GM21528 (cell line): Measurements from ENCODE around the gene EGLN3.
"Not testable (repeated sequence)": the region's sequence is repeated elsewhere in the genome, so short reads cannot be mapped to it uniquely, and the experiment has no call there.

Source experiments
- ATAC-seq: cut with Tn5 transposase; IDR thresholded peaks from one replicate; pipeline ENCODE4 v1.9.1; 2021; ENCODE audit warnings: mild to moderate bottlenecking, moderate library complexity; ENCODE audit not compliant: unreplicated experiment, low FRiP score

Gene EGLN3

DNA sequence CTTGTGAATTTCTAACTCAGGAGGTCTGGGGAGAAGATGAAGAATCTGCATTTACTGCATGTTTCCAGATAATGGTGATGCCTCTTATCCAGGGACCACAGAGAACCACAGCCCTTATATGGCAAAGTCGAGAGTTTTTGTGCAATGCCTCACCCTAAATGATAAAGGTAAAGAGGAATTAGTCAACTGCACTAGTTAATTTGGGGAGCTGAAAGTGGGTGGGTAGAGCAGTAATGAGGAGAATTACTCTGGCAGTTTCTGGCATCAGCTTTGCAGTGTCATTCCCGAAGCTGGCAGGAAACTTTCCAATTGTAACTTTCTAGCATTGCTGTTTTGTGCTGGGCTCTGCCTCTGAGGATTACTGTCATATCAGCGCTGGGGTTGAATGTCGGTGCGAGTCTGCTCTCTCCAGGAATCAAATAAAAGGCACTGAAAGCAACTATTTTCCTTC is 10.3 kb downstream of the EGLN3 start:
- no peak for ATAC-seq

GRCh38 chr14:33938131-33938949 is 12.5 kb downstream of the EGLN3 start:
- ATAC-seq, result no peak

DNA sequence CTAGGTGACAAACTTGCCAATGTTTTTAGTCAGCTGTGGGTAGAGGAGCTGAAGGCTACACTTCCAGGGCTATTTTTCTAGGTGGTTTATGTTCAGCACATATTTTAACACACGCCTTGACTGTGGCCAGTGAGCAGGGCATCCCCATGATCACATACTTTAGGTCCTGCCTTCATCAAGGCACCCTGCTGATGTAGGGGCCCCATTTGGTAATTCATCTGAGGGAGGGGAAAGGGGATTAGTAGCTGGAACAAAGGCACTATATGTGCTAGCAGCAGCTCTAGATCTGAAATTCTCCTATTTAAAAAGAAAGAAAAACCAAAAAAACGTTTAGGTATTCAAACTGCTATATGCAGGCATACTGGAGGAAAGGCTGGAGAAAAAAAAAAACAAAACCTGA is 14.5 kb downstream of the EGLN3 start:
- ATAC-seq, result no peak

DNA sequence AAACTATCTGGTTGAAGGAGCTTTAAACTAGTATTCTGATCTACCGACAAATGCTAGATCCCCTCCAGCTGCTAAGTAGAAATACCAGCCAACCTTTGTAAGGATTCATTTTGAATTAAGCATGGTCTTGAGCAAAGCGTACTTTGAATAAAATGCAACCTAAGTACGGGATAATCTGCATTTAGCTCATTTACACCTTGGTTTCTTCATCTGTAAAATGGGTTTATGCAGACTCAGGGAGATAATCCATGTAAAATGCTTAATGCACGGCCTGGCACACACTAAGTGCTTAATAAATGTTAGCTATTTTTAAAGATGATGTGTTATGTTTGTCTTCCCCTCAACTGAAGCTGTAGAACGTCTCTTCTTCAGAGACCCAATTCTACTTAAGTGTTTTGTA is 15.9 kb downstream of the EGLN3 start:
- no peak for ATAC-seq

GRCh38 chr14:33934043-33934750 is 16.7 kb downstream of the EGLN3 start:
- ATAC-seq, result no peak

DNA sequence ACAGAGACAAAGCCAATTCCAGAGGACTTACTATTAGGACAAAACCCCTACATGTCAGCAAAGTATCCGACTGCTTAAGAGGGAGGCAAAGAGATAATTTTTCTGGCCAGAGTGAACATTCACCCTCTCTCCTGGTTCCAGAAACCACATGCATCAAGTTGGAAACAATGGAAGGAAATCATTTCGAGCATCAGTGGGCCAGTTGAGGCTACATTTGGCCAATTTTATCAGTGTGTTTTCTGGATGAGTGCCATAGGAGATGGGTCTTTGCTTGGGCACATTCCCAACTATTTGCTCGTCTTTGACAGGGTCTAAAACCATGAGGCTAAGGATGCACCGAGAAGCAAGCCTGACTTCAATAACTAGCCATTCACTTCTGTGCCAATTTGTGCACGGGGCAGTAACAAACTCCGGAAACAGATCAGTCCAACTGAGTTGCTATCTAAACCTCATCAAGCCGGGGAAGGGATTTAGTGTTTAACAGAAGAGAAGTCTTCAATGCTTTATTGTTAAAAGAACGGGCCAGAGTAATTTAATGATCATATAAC is 17.4 kb downstream of the EGLN3 start:
- ATAC-seq, result no peak

DNA sequence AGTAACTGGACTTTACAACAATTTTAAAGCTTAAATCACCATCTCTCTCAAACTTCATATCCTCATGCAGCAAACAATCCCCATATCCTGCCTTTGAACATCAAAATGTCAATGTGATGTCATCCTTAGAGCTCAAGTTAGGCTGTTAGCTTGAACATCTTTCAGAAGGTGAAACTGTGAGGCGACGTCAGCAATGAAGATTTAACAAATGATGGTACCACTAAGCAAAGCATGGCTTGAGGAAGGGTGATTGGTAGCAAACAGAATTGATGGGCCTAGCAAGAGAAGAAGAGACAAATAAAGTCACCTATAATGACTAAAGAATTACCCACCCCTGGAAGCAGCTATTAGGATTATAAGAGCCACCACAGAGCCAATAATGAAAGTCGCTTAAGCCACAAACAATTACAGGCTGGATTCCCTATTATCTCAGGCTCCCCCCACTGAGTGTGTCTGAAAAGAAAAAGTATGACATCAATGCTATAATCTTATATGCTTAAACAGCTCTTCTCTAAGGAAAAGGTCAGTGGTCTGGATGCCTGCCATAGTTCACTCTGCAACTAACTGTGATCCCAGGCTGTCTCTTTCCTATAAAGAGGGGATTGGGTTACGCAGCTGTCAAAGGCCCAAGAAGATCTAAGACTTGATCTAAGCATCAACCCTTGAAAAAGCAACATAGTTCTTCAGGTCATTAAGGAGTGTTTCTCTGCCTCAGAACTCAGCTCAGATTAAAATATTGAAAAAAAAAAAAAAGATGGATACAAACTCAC is 18.1 kb downstream of the EGLN3 start:
- ATAC-seq, result no peak

DNA sequence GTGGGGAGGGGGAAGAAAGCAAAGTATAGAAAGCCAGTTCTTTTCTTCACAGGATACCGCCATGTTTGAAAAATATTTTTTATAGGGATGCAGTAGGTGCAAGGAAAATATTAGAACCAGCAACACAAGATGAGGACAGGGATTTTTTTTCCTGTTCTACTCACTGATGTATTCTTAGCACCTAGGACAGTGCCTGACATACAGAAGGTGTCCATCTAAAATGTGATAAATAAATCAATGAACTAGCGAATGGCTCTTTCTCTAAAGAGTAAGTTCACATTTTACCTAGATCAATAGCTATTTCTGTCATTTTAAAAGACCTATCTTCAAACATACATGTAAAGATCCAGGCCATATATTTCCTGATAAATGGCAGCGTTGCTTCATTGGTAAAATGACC is 18.8 kb downstream of the EGLN3 start:
- ATAC-seq, result no peak

DNA sequence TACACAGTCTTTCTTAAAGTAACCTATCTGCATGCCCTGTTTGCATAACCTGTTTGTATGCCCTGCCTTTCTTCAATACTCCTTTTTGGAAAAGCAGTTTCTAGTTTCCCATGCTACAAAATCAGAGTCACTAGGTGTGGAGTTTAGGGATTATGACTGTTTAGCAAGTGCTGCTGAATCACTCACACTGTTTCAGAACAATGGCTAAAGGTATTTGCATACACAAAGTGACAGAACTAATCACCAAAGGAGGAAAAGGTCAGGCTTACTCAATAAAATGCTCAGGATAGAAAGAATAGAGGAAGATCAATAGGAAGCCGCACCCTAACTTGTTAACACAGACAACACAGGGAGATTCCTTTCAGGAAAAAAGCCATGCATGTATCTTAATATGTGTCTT is 19.4 kb downstream of the EGLN3 start:
- ATAC-seq, result no peak

- no peak for ATAC-seq
These were observed 20.4 kb downstream of the EGLN3 start for GRCh38 chr14:33930439-33930838.

DNA sequence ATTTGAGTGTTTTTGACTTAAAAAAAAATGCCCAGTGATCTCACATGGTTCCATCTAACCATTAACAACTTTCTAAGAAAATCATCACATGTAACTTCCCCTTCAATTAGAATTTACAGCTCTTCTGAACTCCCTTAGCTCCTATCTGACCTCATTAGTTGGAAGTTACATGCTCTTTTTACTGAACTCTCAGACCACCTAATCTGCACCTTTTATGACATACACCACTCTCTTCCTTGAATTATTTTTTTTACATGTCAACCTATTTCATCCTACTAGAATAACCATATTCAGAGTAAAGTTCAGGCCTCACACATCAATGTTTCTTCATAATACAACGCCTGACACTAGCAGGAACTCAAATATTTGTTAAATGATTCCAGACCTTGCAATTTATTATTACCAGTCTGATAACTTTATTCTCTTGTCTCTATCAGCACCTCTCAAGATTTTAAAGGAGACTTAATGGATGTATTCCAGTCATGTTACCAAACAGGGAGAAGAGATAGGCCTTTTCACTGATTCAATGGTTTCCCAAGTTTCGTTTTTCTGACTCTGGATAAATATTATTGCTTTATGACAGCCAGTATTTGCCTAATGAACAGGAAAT is 21.0 kb downstream of the EGLN3 start:
- ATAC-seq, result no peak

- no peak for ATAC-seq
These were observed 22.0 kb downstream of the EGLN3 start for GRCh38 chr14:33928895-33929294.

- no peak for ATAC-seq
These were observed 22.9 kb downstream of the EGLN3 start for GRCh38 chr14:33927944-33928343.

- ATAC-seq, result not testable (repeated sequence)
These were observed 23.9 kb downstream of the EGLN3 start for GRCh38 chr14:33926967-33927366.

- no peak for ATAC-seq
These were observed 24.9 kb downstream of the EGLN3 start for GRCh38 chr14:33925946-33926345.

DNA sequence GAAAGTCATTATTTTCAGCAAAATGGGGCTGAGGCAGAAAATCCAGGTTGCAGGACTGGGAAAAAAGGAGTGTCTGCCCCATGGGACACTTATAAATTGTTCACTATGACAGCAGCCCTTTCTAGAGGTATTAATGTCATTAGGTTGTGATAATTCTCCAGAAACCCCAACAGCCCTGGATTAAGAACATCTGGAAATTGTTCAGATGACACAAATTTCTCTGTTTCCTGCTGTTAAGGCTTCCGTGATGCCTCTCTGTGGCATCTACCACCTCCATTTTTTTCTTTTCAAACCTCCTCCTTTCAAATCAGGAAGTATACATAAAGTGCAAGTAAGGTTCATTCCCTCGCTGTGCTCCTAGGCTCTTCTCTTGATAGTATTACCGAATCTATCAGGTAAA is 25.6 kb downstream of the EGLN3 start:
- ATAC-seq, result no peak

DNA sequence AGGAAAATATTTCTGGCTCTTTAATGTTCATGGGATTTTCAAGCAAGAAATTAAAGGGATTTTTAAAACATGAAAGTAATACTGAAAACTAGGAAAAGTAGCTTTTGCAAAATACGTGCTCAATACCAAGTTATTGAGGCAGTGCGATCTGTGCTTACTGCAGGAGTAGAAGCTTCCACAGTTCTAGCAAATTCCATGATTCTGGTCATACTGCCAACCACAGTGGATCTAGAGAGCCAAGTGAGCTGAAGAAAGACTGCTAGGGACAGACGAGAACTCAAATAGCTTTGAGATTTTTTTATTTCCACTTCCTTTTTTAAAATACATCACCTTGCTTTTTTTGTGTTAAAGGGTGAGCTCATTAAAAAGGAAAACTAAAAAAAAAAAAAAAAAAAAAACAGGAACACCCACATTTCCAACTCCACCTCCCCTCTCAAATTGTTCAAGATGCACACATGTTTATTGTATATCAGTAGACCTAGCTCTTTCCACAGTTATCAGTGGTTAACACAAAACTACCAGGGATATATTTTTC is 26.2 kb downstream of the EGLN3 start:
- no peak for ATAC-seq

DNA sequence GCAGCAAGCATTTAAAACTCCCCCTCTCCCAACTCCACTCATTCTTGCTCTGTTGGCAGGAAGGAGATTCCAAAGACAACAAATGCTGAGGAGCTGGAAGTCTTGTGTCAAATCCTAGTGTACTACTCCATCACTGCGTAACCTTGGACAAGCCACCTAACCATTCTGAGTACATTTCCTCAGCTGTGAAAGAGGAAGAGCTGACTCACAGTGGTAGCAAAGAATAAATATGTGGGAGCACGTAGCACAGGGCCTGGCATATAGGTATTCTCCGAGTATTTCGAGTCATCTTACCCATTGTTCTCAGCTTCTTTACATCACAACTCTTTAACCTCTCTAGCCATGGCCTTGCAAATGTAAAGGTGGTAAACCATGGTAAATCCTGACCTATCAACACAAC is 28.7 kb downstream of the EGLN3 start:
- ATAC-seq, result no peak

DNA sequence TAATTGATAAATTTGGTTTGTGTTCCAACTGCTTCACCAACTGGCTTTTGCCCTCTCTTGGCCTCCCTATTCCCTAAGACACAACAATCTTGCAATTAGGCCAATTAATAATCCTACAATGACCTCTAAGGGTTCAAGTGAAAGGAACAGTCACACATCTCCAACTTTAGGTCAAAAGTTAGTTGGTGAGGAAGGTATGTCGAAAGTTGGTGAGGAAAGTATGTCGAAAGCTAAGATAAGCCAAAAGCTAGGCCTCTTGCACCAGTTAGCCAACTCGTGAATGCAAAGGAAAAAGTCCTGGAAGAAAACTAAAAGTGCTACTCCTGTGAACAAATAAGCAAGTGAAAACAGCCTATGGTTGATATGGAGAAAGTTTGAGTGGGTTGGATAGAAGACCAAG is 32.6 kb downstream of the EGLN3 start:
- ATAC-seq, result no peak

DNA sequence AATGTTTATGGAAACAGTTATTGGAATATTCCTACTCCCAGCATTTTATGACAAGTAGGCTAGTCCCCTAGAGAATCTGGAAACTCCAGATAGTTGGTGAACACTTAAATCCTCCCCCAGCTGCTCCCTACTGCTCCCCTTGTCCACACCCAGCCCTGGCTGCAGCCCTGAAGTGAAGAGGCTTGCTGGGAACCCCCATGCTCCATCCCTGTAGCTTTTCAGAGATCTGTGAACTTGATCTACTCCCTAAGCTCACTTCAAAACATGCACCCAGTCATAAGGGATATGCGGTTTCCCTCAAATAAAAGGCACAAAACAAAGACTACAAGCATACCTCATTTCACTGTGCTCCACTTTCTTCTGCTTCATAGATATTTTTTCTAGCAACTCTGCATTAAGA is 33.2 kb downstream of the EGLN3 start:
- no peak for ATAC-seq
